T-helper 1 cell treated with Interleukin-12 subunit alpha and Interleukin-12 subunit beta and Interleukin-4 antibody, amounts not matched to agents 30 μg/mL and 1 μg/mL, for 36 hours (primary cell): ENCODE data around the gene MMP23B.
"Not testable (repeated sequence)": the region's sequence is repeated elsewhere in the genome, so short reads cannot be mapped to it uniquely, and the experiment has no call there.

Experiments
- H3K27ac Mint-ChIP-seq: one replicate; pipeline ENCODE4 v1.8.0; 2021; ENCODE audit warnings: mild to moderate bottlenecking, mixed read lengths
- H3K27me3 Mint-ChIP-seq: one replicate; pipeline ENCODE4 v1.8.0; 2021; ENCODE audit warnings: low read depth, mixed read lengths
- H3K36me3 Mint-ChIP-seq: one replicate; pipeline ENCODE4 v1.8.0; 2021; ENCODE audit warnings: low read depth, mixed read lengths
- H3K4me1 Mint-ChIP-seq: one replicate; pipeline ENCODE4 v1.8.0; 2021; ENCODE audit warnings: low read depth, mixed read lengths
- H3K4me3 Mint-ChIP-seq: one replicate; pipeline ENCODE4 v1.8.0; 2021; ENCODE audit warnings: mild to moderate bottlenecking, moderate library complexity, mixed read lengths
- H3K9me3 Mint-ChIP-seq: one replicate; pipeline ENCODE4 v1.8.0; 2021; ENCODE audit warnings: mixed read lengths

Gene MMP23B

DNA sequence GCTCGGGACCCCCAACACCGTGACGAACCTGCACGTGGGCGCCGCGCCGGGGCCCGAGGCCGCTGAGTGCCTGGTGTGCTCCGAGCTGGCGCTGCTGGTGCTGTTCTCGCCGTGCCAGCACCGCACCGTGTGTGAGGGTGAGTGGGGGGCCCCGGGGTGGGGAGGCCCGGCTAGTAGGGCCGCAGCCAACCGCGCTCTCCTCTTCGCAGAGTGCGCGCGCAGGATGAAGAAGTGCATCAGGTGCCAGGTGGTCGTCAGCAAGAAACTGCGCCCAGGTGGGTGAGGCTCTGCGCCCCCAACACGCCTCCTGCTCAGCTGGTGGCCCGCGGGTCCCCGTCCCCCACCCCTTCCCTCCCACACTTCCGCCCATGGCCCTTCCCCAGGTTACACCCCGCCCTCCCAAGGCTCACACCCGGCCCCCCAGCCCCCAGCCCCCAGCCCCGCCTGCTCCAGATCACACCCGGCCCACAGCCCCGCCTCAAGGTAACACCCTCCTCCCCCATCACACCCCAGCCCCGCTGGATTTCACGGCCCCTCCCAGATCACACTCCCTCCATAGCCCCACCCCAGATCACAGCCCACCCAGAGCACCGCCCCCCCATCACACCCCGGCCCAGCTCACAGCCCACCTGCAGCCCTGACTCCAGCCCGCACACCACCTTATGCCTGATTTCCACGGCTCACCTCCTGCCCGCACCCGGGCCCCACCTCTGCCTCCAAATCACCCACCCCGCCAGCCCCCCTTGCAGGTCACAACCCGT, 2.4 kb upstream of the MMP23B start:
- Mint-ChIP-seq H3K36me3 (peaks cover 2% of the 10 kb centered on the region), H3K27me3 (peaks cover 8% of the 10 kb centered on the region), H3K4me1 (peaks cover 2% of the 10 kb centered on the region), H3K9me3 (no peaks in the 10 kb centered on the region), H3K4me3 (peak overlapping the region; percentile 74), H3K27ac (peak overlapping the region; percentile 87)

DNA sequence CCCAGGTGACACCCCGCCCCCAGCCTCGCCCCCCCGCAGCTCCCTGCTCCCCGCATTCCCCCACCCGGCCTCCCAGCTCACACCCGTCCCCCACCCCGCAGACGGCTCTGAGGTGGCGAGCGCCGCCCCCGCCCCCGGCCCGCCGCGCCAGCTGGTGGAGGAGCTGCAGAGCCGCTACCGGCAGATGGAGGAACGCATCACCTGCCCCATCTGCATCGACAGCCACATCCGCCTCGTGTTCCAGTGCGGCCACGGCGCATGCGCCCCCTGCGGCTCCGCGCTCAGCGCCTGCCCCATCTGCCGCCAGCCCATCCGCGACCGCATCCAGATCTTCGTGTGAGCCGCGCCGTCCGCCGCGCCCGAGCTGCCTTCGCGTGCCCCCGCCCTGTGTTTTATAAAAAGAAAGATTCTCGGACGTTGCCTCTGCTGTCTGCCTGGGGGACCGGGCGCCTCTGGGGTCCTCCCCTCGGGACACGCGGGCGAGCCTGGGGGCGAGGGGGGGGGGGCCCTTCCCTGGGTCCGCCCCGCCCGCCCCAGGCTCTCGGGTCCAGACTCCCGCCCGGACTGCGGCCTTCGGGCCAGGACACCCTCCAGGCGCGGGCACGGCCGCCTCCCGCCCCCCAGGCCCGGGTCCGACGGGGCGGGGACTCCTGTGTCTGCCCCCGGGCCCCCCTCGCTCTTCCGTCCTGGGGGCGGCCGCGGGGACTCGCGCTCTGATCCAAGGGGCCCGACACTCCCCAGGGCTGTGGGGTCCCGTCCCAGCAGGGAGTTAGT, 1.6 kb upstream of the MMP23B start:
- peaks cover 8% of the 10 kb centered on the region for H3K27me3 Mint-ChIP-seq
- H3K27ac Mint-ChIP-seq: peak overlapping the region; percentile 87
- peaks cover 2% of the 10 kb centered on the region for H3K4me1 Mint-ChIP-seq
- no peaks in the 10 kb centered on the region for H3K9me3 Mint-ChIP-seq
- peaks cover 2% of the 10 kb centered on the region for H3K36me3 Mint-ChIP-seq
- H3K4me3 Mint-ChIP-seq: peak overlapping the region; percentile 82

DNA sequence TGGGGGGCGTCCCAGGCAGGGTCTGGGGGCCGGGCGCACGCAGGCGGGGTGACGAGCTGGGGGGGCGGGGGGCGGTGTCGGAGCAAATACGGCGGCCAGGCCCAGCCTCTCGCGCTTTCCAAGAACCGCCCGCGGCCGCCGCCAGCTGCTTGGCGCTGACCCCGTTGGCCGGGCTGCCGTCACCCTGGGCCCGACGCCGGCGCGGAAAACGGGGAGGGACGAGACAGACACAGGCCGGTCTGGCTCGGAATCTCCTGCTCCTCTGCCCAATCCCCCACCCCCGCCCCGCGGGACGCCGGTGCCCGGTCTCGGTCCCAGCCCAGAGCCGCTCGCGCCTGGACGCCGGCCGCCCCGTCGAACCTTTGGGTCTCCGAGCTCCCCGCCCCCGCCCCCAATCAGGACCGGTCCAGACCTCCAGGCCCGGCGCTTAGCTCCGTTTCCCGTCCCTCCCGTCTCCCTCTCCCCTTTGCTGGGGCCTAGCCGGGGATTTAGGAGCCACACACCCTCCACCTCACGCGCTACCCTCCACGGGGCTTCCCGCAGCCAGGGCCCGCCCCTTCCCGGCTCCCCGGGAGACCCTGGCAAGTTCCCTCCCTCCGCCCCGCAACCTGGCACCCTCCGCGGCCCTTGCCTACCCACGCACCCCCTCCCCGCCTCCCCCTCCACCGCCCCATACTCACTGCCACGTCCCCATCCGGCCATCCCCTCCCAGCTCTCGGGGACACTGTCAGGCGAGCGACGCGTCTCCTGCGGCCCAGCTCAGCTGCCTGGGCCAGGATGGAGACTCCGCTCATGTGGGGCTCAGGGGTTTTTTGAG, 800 bp upstream of the MMP23B start:
- no peaks in the 10 kb centered on the region for H3K9me3 Mint-ChIP-seq
- no peak overlapping the region for H3K4me3 Mint-ChIP-seq
- peaks cover 8% of the 10 kb centered on the region for H3K27me3 Mint-ChIP-seq
- H3K4me1 Mint-ChIP-seq: peaks cover 2% of the 10 kb centered on the region
- peak overlapping the region; percentile 63 for H3K27ac Mint-ChIP-seq
- peaks cover 2% of the 10 kb centered on the region for H3K36me3 Mint-ChIP-seq

DNA sequence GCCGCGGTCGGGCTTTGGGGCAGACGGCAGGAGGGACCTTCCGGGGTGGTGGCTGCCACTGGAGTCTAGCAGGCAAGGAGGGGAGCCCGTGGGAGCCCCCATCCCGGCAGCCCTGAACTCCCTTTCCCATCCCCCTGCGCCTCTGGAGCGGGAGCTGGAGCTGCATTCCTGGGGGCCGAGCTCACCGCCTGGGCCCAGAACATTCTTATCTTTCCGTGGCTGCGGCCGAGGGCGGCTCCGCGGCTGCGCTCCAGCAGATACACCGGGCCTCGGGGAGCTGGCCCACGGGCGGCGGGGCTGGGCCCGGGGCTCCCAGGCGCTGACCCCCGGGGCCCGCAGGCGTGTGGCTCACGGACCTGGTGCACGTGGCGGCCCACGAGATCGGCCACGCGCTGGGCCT, 1.4 kb downstream of the MMP23B start:
- H3K4me1 Mint-ChIP-seq, H3K4me3 Mint-ChIP-seq, H3K27me3 Mint-ChIP-seq, H3K27ac Mint-ChIP-seq, H3K36me3 Mint-ChIP-seq, H3K9me3 Mint-ChIP-seq: not testable (repeated sequence)

DNA sequence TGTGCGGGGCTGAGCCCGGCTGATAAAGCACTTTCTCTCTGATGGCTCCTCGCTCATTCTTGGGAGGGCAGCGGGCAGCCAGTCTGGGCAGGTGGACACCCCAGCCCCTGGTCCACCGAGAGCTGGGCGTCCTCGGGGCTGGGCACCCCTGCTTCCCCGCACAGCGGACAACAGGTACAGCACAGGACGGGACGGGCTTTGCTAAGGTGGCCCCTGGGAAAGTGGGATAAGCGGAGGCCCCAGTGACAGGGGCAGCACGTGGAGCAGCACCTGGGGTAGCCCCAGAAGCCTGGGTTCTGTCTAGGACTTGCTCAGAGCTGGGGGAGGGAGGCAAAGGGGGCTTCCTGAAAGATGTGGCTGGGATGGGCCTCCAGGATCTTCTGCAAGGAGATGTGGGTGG, 2.6 kb downstream of the MMP23B start:
- not testable (repeated sequence) for H3K4me1 Mint-ChIP-seq, H3K27ac Mint-ChIP-seq, H3K9me3 Mint-ChIP-seq, H3K27me3 Mint-ChIP-seq, H3K36me3 Mint-ChIP-seq, H3K4me3 Mint-ChIP-seq

DNA sequence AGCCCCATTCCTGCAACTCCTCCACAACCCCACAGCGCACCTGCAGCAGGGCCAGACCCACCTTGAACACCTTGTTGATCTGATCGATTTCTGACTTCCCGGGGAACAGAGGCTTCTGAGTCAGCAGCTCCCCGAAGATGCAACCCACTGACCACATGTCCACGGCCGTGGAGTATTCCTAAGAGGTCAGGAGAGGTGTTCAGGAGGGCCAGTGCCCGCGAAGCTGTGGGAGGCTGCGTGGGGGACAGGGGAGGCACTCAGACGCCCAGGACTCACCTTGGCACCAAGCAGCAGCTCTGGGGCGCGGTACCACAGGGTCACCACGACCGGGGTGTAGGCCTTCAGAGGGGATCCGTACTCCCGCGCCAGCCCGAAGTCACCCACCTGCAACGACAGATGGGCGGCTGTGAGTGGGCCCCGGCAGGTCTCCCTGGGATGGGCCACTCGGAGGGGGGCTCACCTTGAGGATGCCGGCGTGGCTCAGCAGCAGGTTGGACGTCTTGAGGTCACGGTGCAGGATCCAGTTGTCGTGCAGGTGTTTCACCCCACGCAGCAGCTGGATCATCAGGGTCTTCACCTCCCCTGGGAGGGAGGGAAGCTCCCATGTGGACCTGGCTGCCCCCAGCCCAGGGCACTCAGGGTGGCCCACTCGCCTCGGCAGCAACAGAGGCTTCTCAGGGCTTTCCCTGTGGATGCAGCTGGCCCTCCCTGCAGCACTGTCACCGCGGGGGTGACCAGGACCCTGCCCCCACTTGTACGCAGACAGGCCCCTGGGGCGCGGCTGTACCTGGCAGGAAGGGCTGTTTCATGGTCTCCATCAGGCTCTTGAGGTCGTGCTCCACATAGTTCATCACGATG, 4.9 kb downstream of the MMP23B start:
- not testable (repeated sequence) for H3K27me3 Mint-ChIP-seq, H3K4me1 Mint-ChIP-seq, H3K4me3 Mint-ChIP-seq, H3K36me3 Mint-ChIP-seq, H3K27ac Mint-ChIP-seq, H3K9me3 Mint-ChIP-seq

DNA sequence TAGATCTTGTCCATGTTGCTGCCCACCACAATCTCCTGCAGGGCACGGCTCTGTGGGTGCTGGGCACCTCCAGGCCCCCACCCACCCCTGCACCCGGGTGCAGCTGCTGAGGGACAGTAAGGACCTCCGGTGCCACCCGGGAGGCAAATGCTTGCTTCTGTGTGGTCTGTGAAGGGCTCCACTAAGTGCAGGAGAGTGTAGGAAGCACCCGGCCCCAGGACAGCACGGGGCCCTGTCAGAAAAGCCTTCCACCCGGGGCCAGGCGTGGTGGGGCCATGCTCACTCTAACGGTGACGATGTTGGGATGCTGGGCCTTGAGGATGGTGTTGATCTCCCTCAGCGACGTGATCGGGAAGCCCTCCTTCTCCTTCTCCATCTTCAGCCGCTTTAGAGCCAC, 5.5 kb downstream of the MMP23B start:
- not testable (repeated sequence) for H3K4me3 Mint-ChIP-seq, H3K27ac Mint-ChIP-seq, H3K27me3 Mint-ChIP-seq, H3K4me1 Mint-ChIP-seq, H3K36me3 Mint-ChIP-seq, H3K9me3 Mint-ChIP-seq

DNA sequence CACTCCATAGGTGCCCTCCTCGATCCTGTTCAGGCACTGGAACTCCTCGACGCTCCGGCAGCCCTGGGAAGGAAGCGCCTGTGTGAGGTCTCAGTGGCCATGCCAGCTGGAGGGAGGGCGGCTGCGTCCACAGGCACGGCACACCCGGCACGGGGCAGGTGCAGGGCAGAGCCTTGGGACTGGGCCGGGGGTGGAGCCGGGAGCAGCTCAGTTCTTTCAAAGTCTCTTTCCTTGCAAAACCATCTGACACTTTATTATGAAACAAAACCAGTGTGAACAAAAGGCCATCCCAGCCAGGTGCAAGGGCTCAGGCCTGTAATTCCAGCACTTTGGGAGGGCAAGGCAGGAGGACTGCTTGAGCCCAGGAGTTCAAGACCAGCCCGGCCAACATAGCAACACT, 6.6 kb downstream of the MMP23B start:
- H3K4me3 Mint-ChIP-seq, H3K27me3 Mint-ChIP-seq, H3K9me3 Mint-ChIP-seq, H3K36me3 Mint-ChIP-seq, H3K4me1 Mint-ChIP-seq, H3K27ac Mint-ChIP-seq: not testable (repeated sequence)

DNA sequence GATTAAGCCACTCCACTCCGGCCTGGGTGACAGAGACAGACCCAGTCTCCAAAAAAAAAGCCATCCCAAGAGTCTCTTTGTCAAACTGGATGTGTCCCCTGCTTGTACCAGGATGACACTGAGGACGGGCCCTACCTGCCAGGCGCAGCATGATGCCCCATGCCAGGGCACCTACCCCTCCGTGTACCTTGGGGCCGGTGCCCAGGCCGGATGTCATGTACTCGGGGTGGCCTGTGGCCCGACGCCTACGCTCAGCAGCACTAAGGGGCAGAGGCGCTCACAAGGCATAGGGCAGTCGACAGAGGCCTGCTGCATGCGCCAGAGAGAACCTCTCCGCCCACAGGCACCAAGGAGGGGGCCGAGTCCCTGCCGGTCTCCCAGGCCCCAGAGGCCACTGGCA, 7.4 kb downstream of the MMP23B start:
- H3K4me1 Mint-ChIP-seq, H3K9me3 Mint-ChIP-seq, H3K36me3 Mint-ChIP-seq, H3K27me3 Mint-ChIP-seq, H3K4me3 Mint-ChIP-seq, H3K27ac Mint-ChIP-seq: not testable (repeated sequence)

DNA sequence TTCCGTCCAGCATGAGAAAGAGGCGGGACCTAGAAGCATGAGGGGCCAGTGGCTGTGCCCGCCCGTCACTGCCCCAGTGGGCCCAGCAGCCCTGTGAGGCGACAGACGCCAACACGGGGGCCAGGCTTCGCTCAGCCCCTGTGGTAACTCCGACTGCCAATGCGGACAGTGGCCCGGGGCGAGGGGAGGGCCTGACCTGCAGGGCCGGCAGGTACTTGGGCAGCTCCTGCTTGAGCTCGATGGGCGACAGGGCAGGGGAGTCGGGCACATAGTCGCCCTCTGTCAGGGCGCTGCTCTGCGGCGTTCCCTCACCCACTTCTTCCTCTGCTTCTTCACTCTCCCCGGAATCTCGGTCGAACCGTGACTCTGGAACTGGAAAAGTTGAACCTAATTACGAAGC, 8.1 kb downstream of the MMP23B start:
- H3K27me3 Mint-ChIP-seq, H3K4me1 Mint-ChIP-seq, H3K9me3 Mint-ChIP-seq, H3K4me3 Mint-ChIP-seq, H3K27ac Mint-ChIP-seq, H3K36me3 Mint-ChIP-seq: not testable (repeated sequence)

DNA sequence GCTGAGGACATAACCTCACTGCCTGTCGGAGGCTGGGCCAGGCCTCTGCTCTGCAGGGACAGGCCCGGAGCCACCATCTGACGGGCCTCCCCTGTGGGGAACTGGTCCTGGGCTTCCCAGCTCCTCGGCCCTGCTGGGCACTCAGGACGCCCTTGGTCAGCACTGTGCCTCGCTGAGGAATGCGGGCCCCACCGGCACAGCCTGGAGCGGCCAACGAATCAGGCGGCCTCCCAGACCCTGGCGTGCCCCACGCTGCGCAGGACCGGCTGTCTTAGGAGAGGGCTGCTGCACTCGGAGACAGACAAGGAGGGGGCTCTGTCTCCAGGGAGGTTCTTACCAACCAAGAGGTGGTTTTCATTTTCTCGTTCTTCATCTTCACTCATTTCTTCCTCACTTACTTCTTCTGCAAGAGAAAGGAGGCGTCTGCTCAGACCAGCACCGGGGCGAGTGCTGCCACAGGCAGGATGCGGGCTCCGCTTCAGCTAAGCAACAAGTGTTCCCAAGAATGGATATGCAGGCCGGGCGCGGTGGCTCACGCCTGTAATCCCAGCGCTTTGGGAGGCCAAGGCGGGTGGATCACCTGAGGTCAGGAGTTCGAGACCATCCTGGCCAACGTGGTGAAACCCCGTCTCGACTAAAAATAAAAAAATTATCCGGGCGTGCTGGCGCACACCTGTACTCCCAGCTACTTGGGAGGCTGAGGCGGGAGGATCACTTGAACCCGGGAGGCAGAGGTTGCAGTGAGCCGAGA, 8.9 kb downstream of the MMP23B start:
- not testable (repeated sequence) for H3K27me3 Mint-ChIP-seq, H3K4me3 Mint-ChIP-seq, H3K27ac Mint-ChIP-seq, H3K9me3 Mint-ChIP-seq, H3K36me3 Mint-ChIP-seq, H3K4me1 Mint-ChIP-seq

DNA sequence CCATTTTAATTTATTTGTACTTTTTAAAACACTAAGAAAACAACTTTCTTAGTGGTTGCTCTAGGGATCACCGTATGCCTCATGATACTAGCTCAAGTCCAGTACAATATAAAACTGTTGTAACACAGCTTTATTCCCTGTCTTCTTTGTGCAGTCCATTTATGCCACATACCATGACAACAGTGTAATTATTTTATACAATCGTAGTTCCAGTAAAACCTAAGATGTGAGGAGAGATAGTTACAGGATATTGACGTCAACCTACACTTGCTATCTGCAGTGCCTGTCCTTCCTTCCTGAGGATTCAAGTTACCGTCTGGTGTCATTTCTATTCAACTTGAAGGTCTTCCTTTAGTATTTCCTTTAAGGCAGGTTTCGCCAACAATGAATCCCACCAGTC, 14.4 kb downstream of the MMP23B start:
- H3K27me3 Mint-ChIP-seq, H3K4me3 Mint-ChIP-seq, H3K9me3 Mint-ChIP-seq, H3K4me1 Mint-ChIP-seq, H3K27ac Mint-ChIP-seq: not testable (repeated sequence)
- peaks cover 34% of the 10 kb centered on the region for H3K36me3 Mint-ChIP-seq

DNA sequence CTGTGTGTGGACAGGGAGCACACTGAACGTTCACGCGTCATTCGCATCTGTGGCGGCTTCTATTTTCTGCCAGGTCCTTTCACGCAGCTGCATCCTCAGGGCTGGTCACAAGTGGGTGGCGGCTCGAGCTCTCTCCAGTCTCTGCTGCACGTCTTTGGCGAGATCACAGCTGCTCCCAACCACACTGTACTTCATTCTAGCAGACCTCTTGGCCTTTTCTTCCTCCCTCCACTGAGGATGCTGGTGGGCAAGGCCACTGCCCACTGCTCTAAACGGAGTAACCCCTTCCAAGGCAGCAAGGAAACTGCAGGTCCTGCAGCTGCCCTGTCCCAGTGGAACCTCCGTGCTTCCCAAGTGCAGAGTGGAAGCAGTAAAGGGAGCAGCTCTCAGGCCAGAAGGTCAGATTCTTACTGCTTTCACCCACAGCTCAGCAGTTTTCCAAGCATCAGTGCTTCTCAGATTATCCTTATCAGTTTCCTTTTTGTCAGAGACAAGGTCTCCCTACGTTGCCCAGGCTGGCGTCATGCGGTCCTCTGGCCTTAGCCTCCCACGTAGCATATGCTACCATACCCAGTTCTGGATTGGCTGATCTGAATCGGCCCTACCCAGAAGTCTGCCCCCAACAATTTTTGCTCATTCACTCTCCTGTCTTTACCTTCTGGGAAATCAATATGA, 15.7 kb downstream of the MMP23B start:
- H3K36me3 Mint-ChIP-seq: peaks cover 43% of the 10 kb centered on the region
- H3K27ac Mint-ChIP-seq, H3K4me3 Mint-ChIP-seq, H3K4me1 Mint-ChIP-seq, H3K27me3 Mint-ChIP-seq, H3K9me3 Mint-ChIP-seq: not testable (repeated sequence)
